Measurements from ENCODE around the gene OGDH.
"Not testable (repeated sequence)": the region's sequence is repeated elsewhere in the genome, so short reads cannot be mapped to it uniquely, and the experiment has no call there.

Gene OGDH

GRCh38 chr7:44709945-44710596 is 103.6 kb downstream of the OGDH start:
- DNase-seq: no peak

- no peak for DNase-seq
Measured at GRCh38 chr7:44711528-44711927, 105.1 kb downstream of the OGDH start.

DNA sequence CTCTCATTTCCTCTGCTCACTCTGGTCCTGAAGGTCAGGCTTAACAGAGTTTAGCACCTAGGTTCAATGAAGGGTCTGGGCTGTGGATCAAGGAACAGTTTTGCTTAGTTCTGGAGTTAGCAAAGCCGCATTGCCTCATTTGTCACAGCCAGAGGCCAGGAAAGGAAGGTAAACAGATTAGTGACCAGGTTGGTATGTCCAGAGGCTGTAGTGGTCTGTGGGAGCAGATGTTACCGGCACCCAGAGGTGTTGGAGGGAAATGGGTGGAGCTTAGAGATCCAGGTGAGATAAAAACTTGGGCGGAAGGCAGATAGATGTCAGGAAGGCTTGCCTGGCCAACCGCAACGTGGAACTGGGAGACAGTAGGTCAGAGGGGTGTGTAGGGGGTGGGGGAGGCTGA is 105.6 kb downstream of the OGDH start:
- DNase-seq: no peak

DNA sequence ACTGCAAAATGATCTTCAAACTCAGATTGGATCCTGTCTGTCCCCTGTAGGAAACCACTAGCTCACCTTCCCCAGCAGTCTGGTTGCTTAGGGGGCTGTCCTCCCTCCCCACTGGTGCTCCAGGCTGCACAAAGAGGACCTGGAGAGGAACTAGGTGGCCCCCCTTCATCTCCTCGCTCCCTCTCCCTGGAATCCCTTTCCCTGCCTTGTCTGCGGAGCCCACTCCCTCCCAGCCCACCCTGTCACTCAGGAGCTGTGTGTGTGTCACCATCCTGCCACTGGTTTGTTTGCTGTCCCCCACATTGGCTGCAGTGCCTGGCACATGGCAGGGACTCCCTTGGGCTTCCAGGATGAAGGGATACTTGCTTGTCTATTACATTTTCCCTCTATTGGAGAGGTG is 106.7 kb downstream of the OGDH start:
- DNase-seq: no peak

- DNase-seq: no peak
Measured at GRCh38 chr7:44713680-44714335, 107.4 kb downstream of the OGDH start.

- DNase-seq: no peak
Measured at GRCh38 chr7:44716205-44716604, 109.8 kb downstream of the OGDH start.

DNA sequence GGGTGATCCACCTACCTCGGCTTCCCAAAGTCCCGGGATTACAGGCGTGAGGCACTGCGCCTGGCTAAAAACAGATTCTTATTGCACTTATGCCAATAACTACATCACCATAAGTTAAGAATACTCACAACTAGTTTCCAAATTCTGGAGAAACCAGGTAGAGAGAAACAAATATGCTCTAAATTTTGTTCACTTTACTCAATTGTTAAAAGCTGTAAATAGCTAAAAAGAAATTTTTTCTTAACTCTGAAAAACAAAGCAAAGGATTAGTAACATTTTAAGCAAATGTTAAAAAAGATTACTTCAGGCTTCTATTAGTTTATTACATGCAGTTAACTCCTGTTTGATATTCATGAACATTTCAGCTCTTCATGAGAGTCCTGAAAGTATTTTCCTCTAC is 113.9 kb downstream of the OGDH start:
- no peak for DNase-seq

DNA sequence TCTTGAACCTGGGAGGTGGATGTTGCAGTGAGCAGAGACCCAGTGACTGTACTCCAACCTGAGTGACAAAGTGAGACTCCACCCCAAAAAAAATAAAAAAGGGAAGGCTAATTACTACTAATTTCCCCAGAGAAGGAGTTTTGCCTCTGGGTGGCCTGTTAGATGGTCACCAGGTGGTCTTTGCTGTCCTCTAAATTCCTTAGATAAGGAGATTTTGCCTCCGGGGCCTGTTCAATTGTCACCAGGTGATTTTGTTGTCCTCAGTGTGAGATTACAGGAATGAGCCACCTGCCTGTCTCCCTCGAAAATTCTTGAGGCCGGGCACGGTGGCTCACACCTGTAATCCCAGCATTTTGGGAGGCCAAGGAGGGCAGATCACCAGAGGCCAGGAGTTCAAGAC is 117.8 kb downstream of the OGDH start:
- DNase-seq: no peak

GRCh38 chr7:44726250-44726649 is 119.8 kb downstream of the OGDH start:
- DNase-seq: not testable (repeated sequence)

DNA sequence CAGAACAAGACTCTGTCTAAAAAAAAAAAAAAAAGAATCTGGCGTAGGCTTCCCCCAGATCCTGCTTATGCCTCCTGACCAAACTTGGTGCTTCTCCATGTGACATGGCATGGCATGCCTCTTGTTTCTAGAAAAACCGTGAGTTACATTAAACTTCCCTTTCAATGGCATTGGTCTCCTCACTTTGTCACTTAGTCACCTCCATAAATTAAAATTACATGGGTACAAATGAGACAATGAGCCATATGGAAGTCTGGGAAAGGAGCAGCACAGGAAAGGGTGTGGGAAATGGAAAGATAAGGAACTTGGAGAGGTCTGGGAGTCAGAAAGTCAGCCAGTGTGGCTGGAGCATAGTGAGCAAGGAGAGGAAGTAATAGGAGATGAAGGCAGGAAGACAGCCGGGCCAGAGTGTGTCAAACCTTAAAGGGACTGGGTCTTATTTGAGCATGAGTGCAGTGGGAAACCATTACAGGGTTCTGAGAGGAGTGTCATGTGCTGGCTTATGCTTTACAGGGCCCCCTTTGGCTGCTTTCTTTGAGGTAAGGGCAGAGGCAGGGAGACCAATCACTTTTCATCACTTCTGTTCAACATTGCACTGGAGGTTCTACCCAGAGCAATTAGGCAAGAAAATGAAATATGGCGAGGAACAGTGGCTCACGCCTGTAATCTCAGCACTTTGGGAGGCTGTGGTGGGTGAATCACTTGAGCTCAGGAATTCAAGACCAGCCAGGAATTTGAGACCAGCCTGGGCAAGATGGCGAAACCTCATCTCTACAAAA is 120.9 kb downstream of the OGDH start:
- no peak for DNase-seq

- DNase-seq: no peak
Measured at GRCh38 chr7:44727937-44728262, 121.5 kb downstream of the OGDH start.

GRCh38 chr7:44729949-44730590 is 123.6 kb downstream of the OGDH start:
- DNase-seq: no peak

GRCh38 chr7:44732971-44733370 is 126.5 kb downstream of the OGDH start:
- DNase-seq: not testable (repeated sequence)

GRCh38 chr7:44733708-44734481 is 127.5 kb downstream of the OGDH start:
- no peak for DNase-seq

DNA sequence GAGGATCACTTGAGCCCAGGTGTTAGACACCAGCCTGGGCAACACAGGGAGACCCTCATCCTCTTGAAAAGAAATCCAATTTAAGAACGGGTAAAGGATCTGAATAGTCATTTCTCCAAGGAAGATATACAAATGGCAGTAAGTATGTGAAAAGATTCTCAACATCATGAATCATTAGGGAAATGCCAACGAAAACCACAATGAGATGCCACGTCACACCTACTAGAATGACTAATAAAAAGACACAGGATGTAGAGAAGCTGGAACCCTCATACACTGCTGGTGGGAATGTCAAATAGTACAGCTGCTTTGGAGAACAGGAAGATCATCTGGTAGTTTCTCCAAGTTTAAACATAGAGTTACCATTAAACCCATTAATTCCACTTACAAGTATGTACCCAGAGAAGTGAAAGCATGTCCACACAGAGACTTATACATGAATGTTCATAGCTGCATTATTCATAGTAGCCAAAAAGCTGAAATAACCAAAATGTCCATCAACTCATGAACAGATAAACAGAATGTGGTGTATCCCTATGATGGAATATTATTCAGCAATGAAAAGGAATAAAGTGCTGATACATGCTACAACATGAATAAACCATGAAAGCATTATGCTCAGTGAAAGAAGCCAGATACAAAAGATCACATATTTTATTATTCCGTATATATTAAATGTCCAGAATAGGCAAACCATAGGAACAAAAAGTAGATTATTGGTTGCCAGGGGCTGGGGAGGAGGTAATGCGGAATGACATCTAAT is 129.2 kb downstream of the OGDH start:
- DNase-seq: no peak

GRCh38 chr7:44736896-44737295 is 130.5 kb downstream of the OGDH start:
- DNase-seq: no peak

DNA sequence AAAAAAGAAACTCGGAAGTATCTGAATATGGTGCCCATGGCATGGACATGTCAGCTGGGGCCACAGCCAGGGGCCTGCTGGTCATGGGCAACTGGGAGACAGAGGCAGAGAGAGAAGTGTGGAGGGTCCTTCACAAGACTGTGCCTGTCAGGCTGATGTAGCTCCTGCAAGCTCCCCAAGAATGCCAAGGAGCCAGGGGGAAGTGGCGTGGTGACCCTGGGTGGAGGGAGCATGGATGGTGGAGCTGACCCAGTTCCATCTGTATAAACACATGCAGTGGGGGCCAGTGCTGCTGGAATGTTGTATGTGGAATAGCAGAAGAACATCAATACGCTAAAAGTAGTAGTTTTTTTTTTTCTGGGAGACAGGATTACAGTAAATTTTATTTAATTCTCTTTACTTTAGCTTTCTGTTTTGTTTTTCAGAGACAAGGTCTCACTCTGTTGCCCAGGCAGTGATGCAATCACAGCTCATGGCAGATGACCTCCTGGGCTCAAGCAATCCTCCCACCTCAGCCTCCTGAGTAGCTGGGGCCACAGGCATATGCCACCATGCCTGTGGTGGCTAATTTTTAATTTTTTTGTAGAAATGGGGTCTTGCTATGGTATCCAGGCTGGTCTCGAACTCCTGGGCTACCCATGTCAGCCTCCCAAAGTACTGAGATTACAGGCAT is 131.8 kb downstream of the OGDH start:
- DNase-seq: no peak

DNA sequence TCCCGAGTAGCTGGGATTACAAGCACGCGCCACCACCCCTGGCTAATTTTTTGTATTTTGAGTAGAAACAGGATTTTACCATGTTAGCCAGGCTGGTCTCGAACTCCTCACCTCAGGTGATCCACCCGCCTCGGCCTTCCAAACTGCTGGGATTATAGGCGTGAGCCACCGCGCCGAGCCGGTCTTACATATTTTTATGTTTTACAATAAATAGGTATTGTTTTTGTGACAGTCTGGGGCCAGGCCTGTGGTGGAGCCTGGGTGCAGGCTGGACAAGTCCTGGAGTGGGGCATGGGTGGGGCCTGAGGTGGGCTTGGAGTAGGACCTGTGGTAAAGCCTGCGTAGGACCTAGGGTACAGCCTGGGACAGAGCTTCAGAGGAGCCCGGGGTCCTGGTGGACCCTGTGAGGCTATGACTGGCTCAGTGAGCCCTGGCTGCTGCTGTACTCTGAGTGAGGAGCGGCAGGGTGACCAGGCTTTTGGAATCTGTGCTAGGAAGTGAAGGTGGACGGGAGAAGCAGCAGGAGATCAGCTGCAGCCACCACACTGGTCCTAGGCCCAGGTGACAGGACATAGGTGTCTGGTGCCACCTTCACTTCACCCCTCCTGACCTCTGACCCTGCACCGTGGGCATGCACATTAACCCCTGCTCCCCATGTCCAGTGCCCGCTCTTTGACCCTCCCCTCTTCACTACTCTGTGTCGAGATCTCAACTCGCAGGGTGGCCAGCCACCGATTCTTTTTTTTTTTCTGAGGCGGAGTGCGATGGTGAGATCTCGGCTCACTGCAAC is 132.6 kb downstream of the OGDH start:
- DNase-seq: no peak

DNA sequence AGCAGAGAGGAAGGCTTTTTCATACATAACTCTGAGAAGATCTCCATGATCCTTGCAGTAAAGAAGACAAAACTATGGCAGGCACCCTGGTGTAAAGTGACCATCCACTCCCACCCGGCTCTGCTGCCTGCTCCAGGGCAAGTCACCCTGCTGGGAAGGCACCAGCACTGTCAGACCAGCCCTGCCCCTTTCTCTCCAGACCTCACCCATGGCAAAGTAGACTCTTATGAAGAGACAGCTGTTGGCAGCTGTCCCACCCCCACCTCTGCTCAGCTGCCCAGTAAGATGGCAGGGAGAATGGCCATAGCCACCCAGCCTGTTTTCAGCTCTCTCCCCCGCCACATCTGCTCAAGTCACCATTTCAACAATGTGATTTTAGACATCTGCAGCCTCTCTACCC is 133.6 kb downstream of the OGDH start:
- DNase-seq: no peak

DNA sequence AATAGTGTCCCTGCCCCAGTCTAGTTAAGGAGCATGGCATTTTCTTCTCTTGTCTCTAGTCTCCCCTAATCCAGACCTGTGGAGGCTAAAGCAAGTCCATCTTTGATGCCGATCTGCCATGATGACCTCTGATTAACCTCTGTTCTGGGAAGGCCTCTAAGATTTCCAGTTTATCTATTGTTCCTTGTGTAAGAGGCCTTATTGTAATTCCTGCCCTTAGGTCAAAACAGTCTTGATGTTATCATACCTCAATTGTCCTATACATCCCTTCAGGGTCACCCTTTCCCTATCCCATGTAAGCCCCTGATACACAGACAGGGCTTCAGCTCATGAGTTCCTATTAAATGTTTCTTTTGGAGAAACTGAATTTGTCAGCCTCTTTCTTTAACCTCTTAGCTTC is 137.3 kb downstream of the OGDH start:
- DNase-seq: no peak
